GM12865 (cell line): ENCODE results near the gene CSRNP3.

Experiments used
- DNase-seq: peaks from one replicate; pipeline ENCODE4 v3.0.0; 2010; ENCODE audit warnings: low read depth
- H3K4me3 ChIP-seq: 2 replicates; pipeline ENCODE4 v1.5.1; 2011; ENCODE audit warnings: mild to moderate bottlenecking, low read depth, low read length, control low read depth
- TF ChIP-seq, protein P1 (sequence below): IDR thresholded peaks from 2 replicates; pipeline ENCODE4 v1.5.1; 2011; ENCODE audit warnings: low read length, control low read depth, low read depth, inconsistent platforms; ENCODE audit not compliant: insufficient read depth; ENCODE audit errors: missing control alignments

CSRNP3 gene

DNA sequence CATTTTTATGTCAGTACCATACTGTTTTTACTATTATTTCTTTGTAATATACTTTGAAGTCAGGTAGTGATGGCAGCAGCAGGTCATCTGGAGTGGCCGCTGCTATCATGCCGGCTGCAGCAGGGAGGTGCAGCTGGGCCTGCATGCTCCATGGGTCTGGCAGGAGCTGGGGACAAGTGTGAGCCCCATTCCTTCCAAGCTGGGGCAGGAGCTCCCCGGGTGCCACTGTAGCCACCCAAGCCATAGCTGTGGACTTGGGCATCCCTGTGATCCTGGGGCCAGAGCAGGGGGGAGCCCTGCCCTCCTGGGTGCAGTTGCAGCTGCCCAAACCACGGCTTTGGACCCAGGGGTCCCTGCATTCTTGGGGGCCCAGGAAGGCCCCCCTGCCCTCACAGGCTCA lies 59.2 kb downstream of the CSRNP3 start:
- DNase-seq, result no peak
- TF ChIP-seq, protein P1, sequence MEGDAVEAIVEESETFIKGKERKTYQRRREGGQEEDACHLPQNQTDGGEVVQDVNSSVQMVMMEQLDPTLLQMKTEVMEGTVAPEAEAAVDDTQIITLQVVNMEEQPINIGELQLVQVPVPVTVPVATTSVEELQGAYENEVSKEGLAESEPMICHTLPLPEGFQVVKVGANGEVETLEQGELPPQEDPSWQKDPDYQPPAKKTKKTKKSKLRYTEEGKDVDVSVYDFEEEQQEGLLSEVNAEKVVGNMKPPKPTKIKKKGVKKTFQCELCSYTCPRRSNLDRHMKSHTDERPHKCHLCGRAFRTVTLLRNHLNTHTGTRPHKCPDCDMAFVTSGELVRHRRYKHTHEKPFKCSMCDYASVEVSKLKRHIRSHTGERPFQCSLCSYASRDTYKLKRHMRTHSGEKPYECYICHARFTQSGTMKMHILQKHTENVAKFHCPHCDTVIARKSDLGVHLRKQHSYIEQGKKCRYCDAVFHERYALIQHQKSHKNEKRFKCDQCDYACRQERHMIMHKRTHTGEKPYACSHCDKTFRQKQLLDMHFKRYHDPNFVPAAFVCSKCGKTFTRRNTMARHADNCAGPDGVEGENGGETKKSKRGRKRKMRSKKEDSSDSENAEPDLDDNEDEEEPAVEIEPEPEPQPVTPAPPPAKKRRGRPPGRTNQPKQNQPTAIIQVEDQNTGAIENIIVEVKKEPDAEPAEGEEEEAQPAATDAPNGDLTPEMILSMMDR, result no peak
- H3K4me3 ChIP-seq, result no peak overlapping the region

DNA sequence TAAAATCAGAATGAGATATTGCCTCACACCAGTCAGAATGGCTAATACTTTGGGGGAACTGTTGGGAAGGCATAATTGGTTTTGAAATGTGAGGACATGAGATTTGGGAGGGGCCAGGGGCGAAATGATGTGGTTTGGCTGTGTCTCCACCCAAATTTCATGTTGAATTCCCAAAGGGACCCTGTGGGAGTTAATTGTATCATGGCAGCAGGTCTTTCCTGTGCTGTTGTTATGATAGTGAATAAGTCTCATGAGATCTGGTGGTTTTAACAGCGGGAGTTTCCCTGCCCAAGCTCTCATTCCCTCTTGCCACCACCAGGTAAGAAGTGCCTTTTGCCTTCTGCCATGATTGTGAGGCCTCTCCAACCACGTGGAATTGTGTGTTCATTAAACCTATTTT lies 59.6 kb downstream of the CSRNP3 start:
- TF ChIP-seq, protein P1, result no peak
- H3K4me3 ChIP-seq, result no peak overlapping the region
- DNase-seq, result peak; percentile 10

DNA sequence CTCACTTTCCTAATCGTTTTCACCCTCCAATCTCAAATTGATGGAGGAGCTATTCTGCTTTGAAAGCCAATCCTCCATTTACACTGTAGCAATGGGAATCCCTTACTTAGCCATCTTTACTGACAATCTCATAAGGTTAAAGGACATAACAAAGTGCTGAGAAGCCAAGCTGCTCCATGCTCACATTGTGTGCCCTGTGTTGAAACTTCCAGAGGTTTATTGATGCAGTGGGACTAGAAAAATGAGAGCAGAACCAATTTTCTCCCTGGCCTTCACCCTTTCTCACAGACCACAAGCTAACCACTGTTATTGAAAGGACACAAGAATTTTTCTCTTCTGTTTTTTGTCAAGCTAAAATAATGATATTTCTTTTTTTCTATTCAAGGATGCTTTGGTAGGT lies 63.8 kb downstream of the CSRNP3 start:
- no peak for DNase-seq
- TF ChIP-seq, protein P1, result no peak
- no peak overlapping the region for H3K4me3 ChIP-seq

DNA sequence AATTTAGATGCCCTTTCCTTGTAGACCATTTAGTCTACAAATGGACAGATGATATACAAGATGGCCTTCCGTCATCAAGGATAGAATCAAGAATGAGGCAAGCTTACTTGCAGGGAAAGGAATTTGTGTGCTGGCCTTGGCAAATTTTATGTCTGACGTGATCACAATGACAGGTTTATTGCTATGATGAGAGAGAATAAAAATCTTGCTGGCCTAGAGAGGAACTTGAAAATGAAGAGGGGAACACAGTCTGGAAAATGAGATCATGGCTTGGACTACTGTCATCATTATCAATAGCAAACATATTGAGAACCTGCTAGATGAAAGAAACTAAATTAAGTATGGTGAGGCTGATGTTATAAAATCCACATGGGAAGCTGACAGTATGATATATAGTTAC lies 66.0 kb downstream of the CSRNP3 start:
- no peak overlapping the region for H3K4me3 ChIP-seq
- no peak for DNase-seq
- TF ChIP-seq, protein P1, result no peak

DNA sequence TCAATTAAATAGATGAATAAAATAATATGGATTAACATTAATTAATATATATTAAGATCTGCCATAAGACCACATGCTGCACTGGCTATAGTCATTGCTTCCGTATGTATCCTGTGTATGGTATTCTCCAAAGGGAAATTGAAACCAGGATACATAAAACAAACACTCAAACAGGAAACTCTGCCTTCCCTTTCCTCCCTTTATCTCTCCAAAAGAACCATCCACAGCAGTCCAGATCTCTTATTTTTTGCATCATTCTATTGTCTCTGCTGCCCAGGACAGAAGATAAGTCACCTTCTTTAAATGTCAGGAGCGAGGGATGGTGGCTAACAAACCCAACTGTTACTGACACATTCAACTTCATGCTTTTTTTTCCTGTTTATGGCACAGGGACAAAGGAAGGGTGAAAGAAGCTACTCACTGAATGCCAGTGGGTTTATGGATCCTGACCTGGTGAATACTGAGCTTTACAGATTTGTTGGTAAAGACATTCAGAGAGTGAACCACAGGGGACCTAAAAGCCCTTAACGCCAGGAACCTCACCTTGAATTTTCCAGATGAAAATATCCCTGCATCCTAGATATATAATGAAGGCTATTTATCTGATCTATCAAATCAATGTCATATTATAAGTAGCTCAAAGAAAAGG lies 67.5 kb downstream of the CSRNP3 start:
- no peak for DNase-seq
- H3K4me3 ChIP-seq, result no peak overlapping the region
- TF ChIP-seq, protein P1, result no peak

DNA sequence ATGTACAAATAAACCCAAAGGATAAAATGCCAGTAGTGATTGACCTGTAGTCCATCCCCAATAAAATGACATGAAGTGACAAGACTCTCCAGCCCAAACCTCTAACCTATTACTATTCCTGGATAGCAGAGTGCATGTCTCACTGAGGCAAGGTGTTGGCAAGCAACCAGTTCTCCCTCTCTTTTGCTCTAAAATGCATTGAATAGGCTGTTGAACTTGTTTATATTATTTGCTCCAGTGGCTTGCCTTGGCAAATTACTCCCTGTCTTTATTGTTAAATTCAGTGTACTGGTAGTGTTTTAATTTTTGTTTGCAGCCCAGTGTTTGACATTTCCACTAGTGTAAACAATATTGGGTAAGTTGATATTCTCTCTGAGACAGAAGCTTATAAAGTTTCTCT lies 70.5 kb downstream of the CSRNP3 start:
- H3K4me3 ChIP-seq, result no peak overlapping the region
- DNase-seq, result no peak
- TF ChIP-seq, protein P1, result no peak

DNA sequence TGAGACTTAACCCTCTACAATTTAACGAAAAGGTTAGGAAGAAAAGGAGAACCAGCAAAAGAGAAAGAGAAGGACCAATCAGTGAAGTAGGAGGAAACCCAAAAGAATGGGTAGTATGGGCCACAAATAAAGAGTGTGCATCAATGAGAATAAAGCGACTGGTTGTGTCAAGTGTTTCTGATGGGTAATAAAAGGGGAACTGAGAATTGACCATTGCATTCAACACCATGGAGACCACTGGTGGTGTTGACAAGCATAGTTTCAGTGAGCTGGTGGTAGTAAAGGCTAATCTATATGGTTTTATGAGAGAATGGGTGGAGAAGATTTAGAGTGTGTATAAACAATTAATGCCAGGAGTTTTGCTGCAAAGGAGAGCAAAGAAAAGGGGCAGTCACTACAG lies 75.4 kb downstream of the CSRNP3 start:
- peak; percentile 39 for DNase-seq
- TF ChIP-seq, protein P1, result no peak

More for the DNA sequence above, 75.4 kb downstream of the CSRNP3 start:
- no peak overlapping the region for H3K4me3 ChIP-seq
